Measurements from ENCODE around the gene OTUD5. TPM values are rescaled to one million over a fixed set of nuclear protein-coding genes. Genes with fewer than 3 reads are reported as not detected.

The OTUD5 gene
- total and polyA plus RNA-seq, 2 of the 13 experiments (the other 11 are each of a cell fraction or from before 2014, with no cell fraction given): 18.4 to 42.2 TPM

GRCh38 chrX:48975541-48975940 lies 18.1 kb upstream of the OTUD5 start:
- H3K4me1 ChIP-seq (ENCODE audit: insufficient read depth, low read length): peaks cover 11% of the 10 kb centered on the region
- TF ChIP-seq TERF1 (CRISPR knock-in tag; IDR thresholded peaks at IDR 0.05) (no peak), IKZF4 (CRISPR knock-in tag; IDR thresholded peaks at IDR 0.05; ENCODE audit: borderline replicate concordance, low read depth, not compliant biosample characterization) (no peak), PBX2 (CRISPR knock-in tag; IDR thresholded peaks at IDR 0.05) (no peak), JARID2 (CRISPR knock-in tag; IDR thresholded peaks at IDR 0.05; ENCODE audit: insufficient replicate concordance) (no peak), ZNF10 (CRISPR knock-in tag; IDR thresholded peaks at IDR 0.05; ENCODE audit: borderline replicate concordance, low read depth) (no peak), HOXA7 (CRISPR knock-in tag; IDR thresholded peaks at IDR 0.05) (no peak), TMF1 (CRISPR knock-in tag; IDR thresholded peaks at IDR 0.05; ENCODE audit: low read depth) (no peak), ZNF263 (CRISPR knock-in tag; IDR thresholded peaks at IDR 0.05) (no peak), LCORL (IDR thresholded peaks at IDR 0.05) (no peak), LCORL (CRISPR knock-in tag; IDR thresholded peaks at IDR 0.05) (no peak), MXD1 (CRISPR knock-in tag; IDR thresholded peaks at IDR 0.05) (no peak), NPAS2 (CRISPR knock-in tag; IDR thresholded peaks at IDR 0.05; ENCODE audit: borderline replicate concordance) (no peak)
- TF ChIP-seq, protein P1, sequence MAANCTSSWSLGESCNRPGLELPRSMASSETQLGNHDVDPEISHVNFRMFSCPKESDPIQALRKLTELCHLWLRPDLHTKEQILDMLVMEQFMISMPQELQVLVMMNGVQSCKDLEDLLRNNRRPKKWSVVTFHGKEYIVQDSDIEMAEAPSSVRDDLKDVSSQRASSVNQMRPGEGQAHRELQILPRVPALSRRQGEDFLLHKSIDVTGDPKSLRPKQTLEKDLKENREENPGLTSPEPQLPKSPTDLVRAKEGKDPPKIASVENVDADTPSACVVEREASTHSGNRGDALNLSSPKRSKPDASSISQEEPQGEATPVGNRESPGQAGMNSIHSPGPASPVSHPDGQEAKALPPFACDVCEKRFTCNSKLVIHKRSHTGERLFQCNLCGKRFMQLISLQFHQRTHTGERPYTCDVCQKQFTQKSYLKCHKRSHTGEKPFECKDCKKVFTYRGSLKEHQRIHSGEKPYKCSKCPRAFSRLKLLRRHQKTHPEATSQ (CRISPR knock-in tag; IDR thresholded peaks at IDR 0.05; ENCODE audit: borderline replicate concordance): no peak
- TF ChIP-seq, protein P2, sequence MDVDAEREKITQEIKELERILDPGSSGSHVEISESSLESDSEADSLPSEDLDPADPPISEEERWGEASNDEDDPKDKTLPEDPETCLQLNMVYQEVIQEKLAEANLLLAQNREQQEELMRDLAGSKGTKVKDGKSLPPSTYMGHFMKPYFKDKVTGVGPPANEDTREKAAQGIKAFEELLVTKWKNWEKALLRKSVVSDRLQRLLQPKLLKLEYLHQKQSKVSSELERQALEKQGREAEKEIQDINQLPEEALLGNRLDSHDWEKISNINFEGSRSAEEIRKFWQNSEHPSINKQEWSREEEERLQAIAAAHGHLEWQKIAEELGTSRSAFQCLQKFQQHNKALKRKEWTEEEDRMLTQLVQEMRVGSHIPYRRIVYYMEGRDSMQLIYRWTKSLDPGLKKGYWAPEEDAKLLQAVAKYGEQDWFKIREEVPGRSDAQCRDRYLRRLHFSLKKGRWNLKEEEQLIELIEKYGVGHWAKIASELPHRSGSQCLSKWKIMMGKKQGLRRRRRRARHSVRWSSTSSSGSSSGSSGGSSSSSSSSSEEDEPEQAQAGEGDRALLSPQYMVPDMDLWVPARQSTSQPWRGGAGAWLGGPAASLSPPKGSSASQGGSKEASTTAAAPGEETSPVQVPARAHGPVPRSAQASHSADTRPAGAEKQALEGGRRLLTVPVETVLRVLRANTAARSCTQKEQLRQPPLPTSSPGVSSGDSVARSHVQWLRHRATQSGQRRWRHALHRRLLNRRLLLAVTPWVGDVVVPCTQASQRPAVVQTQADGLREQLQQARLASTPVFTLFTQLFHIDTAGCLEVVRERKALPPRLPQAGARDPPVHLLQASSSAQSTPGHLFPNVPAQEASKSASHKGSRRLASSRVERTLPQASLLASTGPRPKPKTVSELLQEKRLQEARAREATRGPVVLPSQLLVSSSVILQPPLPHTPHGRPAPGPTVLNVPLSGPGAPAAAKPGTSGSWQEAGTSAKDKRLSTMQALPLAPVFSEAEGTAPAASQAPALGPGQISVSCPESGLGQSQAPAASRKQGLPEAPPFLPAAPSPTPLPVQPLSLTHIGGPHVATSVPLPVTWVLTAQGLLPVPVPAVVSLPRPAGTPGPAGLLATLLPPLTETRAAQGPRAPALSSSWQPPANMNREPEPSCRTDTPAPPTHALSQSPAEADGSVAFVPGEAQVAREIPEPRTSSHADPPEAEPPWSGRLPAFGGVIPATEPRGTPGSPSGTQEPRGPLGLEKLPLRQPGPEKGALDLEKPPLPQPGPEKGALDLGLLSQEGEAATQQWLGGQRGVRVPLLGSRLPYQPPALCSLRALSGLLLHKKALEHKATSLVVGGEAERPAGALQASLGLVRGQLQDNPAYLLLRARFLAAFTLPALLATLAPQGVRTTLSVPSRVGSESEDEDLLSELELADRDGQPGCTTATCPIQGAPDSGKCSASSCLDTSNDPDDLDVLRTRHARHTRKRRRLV (CRISPR knock-in tag; IDR thresholded peaks at IDR 0.05): no peak
- BruUV-seq (replicated peaks): no TSS peak
- no peak overlapping the region for H3K4me2 ChIP-seq (ENCODE audit: low read depth, low read length)
- intact Hi-C loops (cut with micrococcal nuclease; ENCODE audit: unreplicated experiment): no loop called here
- CTCF ChIA-PET (ENCODE audit: low intra/inter-chr PET ratio, low total read pairs): no interaction called here
- FAIRE-seq (no peak), DNase-seq (ENCODE audit: low spot score) (no peak), ATAC-seq (no peak)
- no peak overlapping the region for H2AFZ ChIP-seq (ENCODE audit: low read length)
- no peak overlapping the region for H3K27ac ChIP-seq (ENCODE audit: extremely low read length, insufficient read depth, low read length)
- H3K9me3 ChIP-seq (ENCODE audit: low read length): no peaks in the 10 kb centered on the region
- H3K79me2 ChIP-seq (ENCODE audit: insufficient read depth, low read length): no peaks in the 10 kb centered on the region
- H3K36me3 ChIP-seq (replicated peaks in 1 of 2; ENCODE audit: control insufficient read depth in 1 of 2, insufficient read depth in 2 of 2, low read length in 2 of 2): peaks cover 1 to 7% of the 10 kb centered on the region in 2 experiments; a peak in 4 of 5 replicates
- H3K9ac ChIP-seq (ENCODE audit: insufficient read depth, low read depth, low read length): no peak overlapping the region
- whole genome bisulfite sequencing (ENCODE audit: low lambda C conversion rate): 98% methylated on average over 5 of the region's 5 CpGs
- no peak overlapping the region for H3K4me3 ChIP-seq (replicated peaks in 1 of 3; ENCODE audit: insufficient read depth in 1 of 3, low read depth in 2 of 3, low read length in 3 of 3)
- POLR2A ChIA-PET: no interaction called here
- in situ Hi-C loops (cut with HindIII; ENCODE audit: extremely low pct_ligation_motif_present, low pct_unique_long_range_greater_than_20kb): no loop called here
- no peaks in the 10 kb centered on the region for H4K20me1 ChIP-seq (ENCODE audit: insufficient read depth, low read length)
- no peaks in the 10 kb centered on the region for H3K27me3 ChIP-seq (ENCODE audit: control insufficient read depth in 1 of 2, insufficient read depth in 2 of 2, low read length in 2 of 2)
